Calu3 (cell line): Measurements from ENCODE around the gene PNLIPRP3. TPM values are rescaled to one million over a fixed set of nuclear protein-coding genes. Genes with fewer than 3 reads are reported as not detected.
A peak's percentile ranks its signal among the peaks of the same experiment; 100 is the strongest.
"Not testable (repeated sequence)": the region's sequence is repeated elsewhere in the genome, so short reads cannot be mapped to it uniquely, and the experiment has no call there.

Experiments used
- Bru-seq: library from RNA; stranded (reverse); fragments of 400-500 nt; gene quantifications from one replicate; lab custom pipeline; 2021; lab: Mats Ljungman, UMichigan
- BruChase-seq, 2 experiments: library from RNA; stranded (reverse); fragments of 400-500 nt; gene quantifications; one replicate each; lab custom pipeline; 2021; lab: Mats Ljungman, UMichigan
- BruUV-seq: library from RNA; stranded (reverse); fragments of 400-500 nt; replicated peaks from 2 replicates; lab custom pipeline; 2021; lab: Mats Ljungman, UMichigan
- CTCF ChIA-PET: fragments of 300-600 bp; sonication (Branson Sonifier 250); formaldehyde crosslinking; loops from one replicate; lab custom pipeline; 2022; ENCODE audit warnings: antibody characterized with exemption; lab: Charles Lee
- DNase-seq: peaks from one replicate; pipeline ENCODE4 v3.0.0; 2022
- H3K27ac Mint-ChIP-seq: one replicate; pipeline ENCODE4 v1.8.0; 2022; ENCODE audit warnings: mixed read lengths; ENCODE audit not compliant: unreplicated experiment
- H3K27me3 Mint-ChIP-seq: one replicate; pipeline ENCODE4 v1.8.0; 2022; ENCODE audit warnings: mixed read lengths; ENCODE audit not compliant: unreplicated experiment
- H3K36me3 Mint-ChIP-seq: one replicate; pipeline ENCODE4 v1.8.0; 2022; ENCODE audit warnings: mild to moderate bottlenecking, moderate library complexity, mixed read lengths; ENCODE audit not compliant: insufficient read depth, unreplicated experiment
- H3K4me1 Mint-ChIP-seq: one replicate; pipeline ENCODE4 v1.8.0; 2022; ENCODE audit warnings: mild to moderate bottlenecking, low read depth, mixed read lengths; ENCODE audit not compliant: unreplicated experiment
- H3K4me3 Mint-ChIP-seq: one replicate; pipeline ENCODE4 v1.8.0; 2022; ENCODE audit warnings: mild to moderate bottlenecking, low read depth, moderate library complexity, mixed read lengths; ENCODE audit not compliant: unreplicated experiment
- H3K9me3 Mint-ChIP-seq: one replicate; pipeline ENCODE4 v1.8.0; 2022; ENCODE audit warnings: low read depth, mixed read lengths; ENCODE audit not compliant: unreplicated experiment
- CTCF ChIP-seq: fragments of 200-600 bp; IDR thresholded peaks from one replicate; pipeline ENCODE4 v1.8.0; 2022; ENCODE audit warnings: antibody characterized with exemption; ENCODE audit not compliant: unreplicated experiment
- intact Hi-C: fragments of 100-400 bp; cut with micrococcal nuclease; formaldehyde crosslinking; loops from one replicate; pipeline ENCODE4 v1.10.0; 2022; ENCODE audit not compliant: unreplicated experiment
- long read RNA-seq: library from polyadenylated mRNA; stranded (forward); transcript quantifications from one replicate; pipeline ENCODE4 v2.0.0, GENCODE V29; 2022
- total RNA-seq: library from RNA; stranded (reverse); gene quantifications from 2 replicates; pipeline ENCODE4 v1.2.3, GENCODE V29; 2022

The PNLIPRP3 gene
- total RNA-seq (not detected in 2 replicates), Bru-seq, nascent RNA (not detected), BruChase-seq, experiment 1, labeled RNA remaining after a 6-hour chase (percentile 4 among the genes with signal in this experiment), BruChase-seq, experiment 2, labeled RNA remaining after a 2-hour chase (not detected)
- long read RNA-seq = 0 reads

- H3K9me3 Mint-ChIP-seq = no peaks in the 10 kb centered on the region
- DNase-seq = no peak
- no peaks in the 10 kb centered on the region for H3K36me3 Mint-ChIP-seq
- BruUV-seq = no TSS peak
- CTCF ChIA-PET = no interaction called here
- intact Hi-C loops = no loop called here
- H3K27me3 Mint-ChIP-seq = no peaks in the 10 kb centered on the region
- no peak within 1 kb of the TSS for H3K4me3 Mint-ChIP-seq
- TF ChIP-seq CTCF = no peak
- no peaks in the 10 kb centered on the region for H3K4me1 Mint-ChIP-seq
- H3K27ac Mint-ChIP-seq = no peak within 1 kb of the TSS
Observed at GRCh38 chr10:116427671-116428070, at the start of gene PNLIPRP3. TSS of gene PNLIPRP3 (plus strand) at chr10:116427847. CDS start at chr10:116428013, 166 bp downstream.

- Mint-ChIP-seq H3K27me3 (no peaks in the 10 kb centered on the region), H3K9me3 (no peaks in the 10 kb centered on the region), H3K4me3 (no peak overlapping the region), H3K4me1 (no peaks in the 10 kb centered on the region), H3K27ac (no peak overlapping the region), H3K36me3 (no peaks in the 10 kb centered on the region)
- TF ChIP-seq CTCF = no peak
- intact Hi-C loops = loop anchor here (10.0 kb wide), 1 partner anchor 1217 kb away; no protein-coding TSS in a partner anchor
- DNase-seq = no peak
- no TSS peak for BruUV-seq
- CTCF ChIA-PET = no interaction called here
Observed at GRCh38 chr10:116382290-116382689, 45.4 kb upstream of the PNLIPRP3 start.

GRCh38 chr10:116385311-116385710 lies 42.3 kb upstream of the PNLIPRP3 start:
- no peaks in the 10 kb centered on the region for H3K36me3 Mint-ChIP-seq
- H3K4me3 Mint-ChIP-seq = no peak overlapping the region
- no peak for DNase-seq
- no peak overlapping the region for H3K27ac Mint-ChIP-seq
- no peaks in the 10 kb centered on the region for H3K9me3 Mint-ChIP-seq
- no TSS peak for BruUV-seq
- CTCF ChIA-PET = interaction anchor here (1.0 kb wide), 1 partner anchor 51 kb away, joined by 3 read pairs; no protein-coding TSS in a partner anchor
- no peaks in the 10 kb centered on the region for H3K4me1 Mint-ChIP-seq
- no peak for TF ChIP-seq CTCF
- intact Hi-C loops = loop anchor here (5.0 to 10.0 kb wide), 3 partner anchors 588 to 1221 kb away; no protein-coding TSS in a partner anchor
- H3K27me3 Mint-ChIP-seq = peaks cover 15% of the 10 kb centered on the region

- intact Hi-C loops = loop anchor here (1.0 to 10.0 kb wide), 5 partner anchors 589 to 1221 kb away; no protein-coding TSS in a partner anchor
- peak; percentile 18 for TF ChIP-seq CTCF
- no peaks in the 10 kb centered on the region for H3K36me3 Mint-ChIP-seq
- H3K27ac Mint-ChIP-seq = no peak overlapping the region
- no peak overlapping the region for H3K4me3 Mint-ChIP-seq
- no TSS peak for BruUV-seq
- CTCF ChIA-PET = no interaction called here
- DNase-seq = peak; percentile 5
- H3K9me3 Mint-ChIP-seq = no peaks in the 10 kb centered on the region
- peaks cover 24% of the 10 kb centered on the region for H3K27me3 Mint-ChIP-seq
- no peaks in the 10 kb centered on the region for H3K4me1 Mint-ChIP-seq
Observed at GRCh38 chr10:116385994-116386809, 41.4 kb upstream of the PNLIPRP3 start.

- H3K4me1 Mint-ChIP-seq, H3K27ac Mint-ChIP-seq, intact Hi-C loops, CTCF ChIA-PET, DNase-seq, H3K36me3 Mint-ChIP-seq, H3K9me3 Mint-ChIP-seq, BruUV-seq, H3K4me3 Mint-ChIP-seq: not testable (repeated sequence)
- peaks cover 28% of the 10 kb centered on the region for H3K27me3 Mint-ChIP-seq
Observed at GRCh38 chr10:116393246-116393831, 34.3 kb upstream of the PNLIPRP3 start.
